ENCODE measurements around the gene C15orf40.

C15orf40 gene

DNA sequence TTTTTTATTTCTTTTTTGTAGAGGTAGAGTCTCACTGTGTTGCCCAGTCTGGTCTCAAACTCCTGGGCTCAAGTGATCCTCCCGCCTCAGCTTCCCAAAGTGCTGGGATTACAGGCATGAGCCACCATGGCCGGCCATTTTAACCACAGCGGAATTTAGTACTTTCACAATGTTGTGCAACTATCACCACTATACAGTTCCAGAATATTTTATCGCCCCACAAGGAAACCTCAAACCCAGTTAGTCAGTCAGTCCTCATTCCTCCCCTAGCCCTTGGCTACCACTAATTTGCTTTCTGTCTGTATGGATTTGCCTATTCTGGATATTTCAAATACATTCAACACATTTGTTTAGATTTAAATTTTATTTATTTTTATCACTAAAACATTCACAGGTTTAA is 43.4 kb downstream of the C15orf40 start:
- DNase-seq (ENCODE audit: low read depth): no peak
- no peak overlapping the region for H3K4me3 ChIP-seq (ENCODE audit: low read length)
- TF ChIP-seq, protein P1, sequence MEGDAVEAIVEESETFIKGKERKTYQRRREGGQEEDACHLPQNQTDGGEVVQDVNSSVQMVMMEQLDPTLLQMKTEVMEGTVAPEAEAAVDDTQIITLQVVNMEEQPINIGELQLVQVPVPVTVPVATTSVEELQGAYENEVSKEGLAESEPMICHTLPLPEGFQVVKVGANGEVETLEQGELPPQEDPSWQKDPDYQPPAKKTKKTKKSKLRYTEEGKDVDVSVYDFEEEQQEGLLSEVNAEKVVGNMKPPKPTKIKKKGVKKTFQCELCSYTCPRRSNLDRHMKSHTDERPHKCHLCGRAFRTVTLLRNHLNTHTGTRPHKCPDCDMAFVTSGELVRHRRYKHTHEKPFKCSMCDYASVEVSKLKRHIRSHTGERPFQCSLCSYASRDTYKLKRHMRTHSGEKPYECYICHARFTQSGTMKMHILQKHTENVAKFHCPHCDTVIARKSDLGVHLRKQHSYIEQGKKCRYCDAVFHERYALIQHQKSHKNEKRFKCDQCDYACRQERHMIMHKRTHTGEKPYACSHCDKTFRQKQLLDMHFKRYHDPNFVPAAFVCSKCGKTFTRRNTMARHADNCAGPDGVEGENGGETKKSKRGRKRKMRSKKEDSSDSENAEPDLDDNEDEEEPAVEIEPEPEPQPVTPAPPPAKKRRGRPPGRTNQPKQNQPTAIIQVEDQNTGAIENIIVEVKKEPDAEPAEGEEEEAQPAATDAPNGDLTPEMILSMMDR (conservative IDR thresholded peaks at IDR 0.05; ENCODE audit: low read depth, low read length): no peak

DNA sequence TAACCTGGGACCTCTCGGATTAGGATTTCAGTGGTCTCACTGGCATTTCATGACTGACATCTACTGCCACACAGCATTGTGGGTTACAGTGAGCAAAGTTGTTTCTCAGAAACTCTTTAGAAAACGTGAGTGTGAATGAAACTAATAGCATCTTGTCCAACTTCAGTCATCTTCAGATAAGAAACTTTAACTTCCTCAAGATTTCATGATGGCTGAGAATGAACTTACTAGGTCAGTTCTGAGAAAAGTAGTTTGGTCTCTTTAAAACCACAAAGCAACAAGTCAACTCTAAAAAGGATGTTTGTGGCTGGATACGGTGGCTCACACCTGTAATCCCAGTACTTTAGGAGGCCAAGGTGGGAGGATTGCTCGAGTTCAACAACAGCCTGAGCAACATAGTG is 44.8 kb downstream of the C15orf40 start:
- no peak for DNase-seq (ENCODE audit: low read depth)
- H3K4me3 ChIP-seq (ENCODE audit: low read length): no peak overlapping the region
- TF ChIP-seq, protein P1 (conservative IDR thresholded peaks at IDR 0.05; ENCODE audit: low read depth, low read length): no peak

DNA sequence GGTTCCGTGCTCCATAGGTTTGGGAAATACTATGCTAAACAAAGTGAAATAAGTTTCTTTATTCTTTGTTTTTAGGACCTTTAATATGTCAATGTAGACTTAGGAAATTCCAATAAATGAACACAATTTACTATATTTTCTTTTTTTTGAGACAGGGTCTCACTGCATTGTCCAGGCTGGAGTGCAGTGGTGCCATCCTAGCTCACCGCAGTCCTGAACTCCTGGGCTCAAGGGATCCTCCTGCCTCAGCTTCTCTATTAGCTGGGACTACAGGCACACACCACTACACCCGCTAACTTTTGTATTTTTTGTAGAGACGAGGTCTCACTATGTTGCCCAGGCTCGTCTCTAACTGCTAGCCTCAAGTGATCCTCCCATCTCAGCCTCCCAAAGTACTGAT is 46.5 kb downstream of the C15orf40 start:
- DNase-seq (ENCODE audit: low read depth): no peak
- TF ChIP-seq, protein P1 (conservative IDR thresholded peaks at IDR 0.05; ENCODE audit: low read depth, low read length): no peak

DNA sequence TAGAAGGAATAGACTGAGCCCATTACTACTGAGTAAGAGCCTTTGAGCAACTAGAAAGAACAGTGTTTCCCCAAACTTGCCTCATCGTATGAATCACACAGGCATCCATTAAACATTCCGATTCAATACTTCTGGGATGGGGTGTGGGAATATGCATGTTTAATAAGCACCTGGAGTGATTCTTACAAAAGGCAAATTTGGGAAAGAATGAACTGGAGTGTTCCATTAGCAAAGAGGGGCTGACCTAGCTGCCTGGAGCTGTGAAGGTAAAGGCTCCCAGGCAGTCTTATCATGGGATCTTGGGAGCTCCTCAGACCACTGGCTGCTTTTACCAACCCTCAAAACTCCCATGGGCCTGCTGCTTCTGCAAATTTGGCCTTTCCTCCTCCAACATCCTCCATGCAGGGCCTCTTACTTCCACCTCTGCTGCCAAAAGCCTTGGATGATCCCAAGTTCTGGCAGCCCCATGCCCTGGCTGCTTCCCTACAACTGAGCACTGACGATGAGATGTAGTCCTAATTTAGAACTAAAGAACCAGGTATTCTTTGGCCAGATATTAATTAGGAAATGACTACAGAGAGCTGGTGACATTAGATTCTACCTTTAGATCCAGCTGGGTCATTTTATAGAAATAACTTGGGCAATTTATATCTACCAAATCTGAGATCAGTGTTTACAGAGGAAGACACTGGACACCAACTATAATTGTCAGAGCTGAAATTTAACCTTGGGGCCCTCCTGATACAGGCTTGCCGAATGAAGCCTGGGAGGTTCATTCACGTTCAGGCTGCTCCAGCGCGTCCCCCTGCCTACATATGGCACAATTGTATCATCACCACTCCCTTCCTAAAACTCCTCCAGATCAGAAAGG is 47.7 kb downstream of the C15orf40 start:
- H3K4me3 ChIP-seq (ENCODE audit: low read length): no peak overlapping the region
- DNase-seq (ENCODE audit: low read depth): no peak
- TF ChIP-seq, protein P1 (conservative IDR thresholded peaks at IDR 0.05; ENCODE audit: low read depth, low read length): no peak

More for the DNA sequence above, 46.5 kb downstream of the C15orf40 start:
- H3K4me3 ChIP-seq (ENCODE audit: low read length): no peak overlapping the region

DNA sequence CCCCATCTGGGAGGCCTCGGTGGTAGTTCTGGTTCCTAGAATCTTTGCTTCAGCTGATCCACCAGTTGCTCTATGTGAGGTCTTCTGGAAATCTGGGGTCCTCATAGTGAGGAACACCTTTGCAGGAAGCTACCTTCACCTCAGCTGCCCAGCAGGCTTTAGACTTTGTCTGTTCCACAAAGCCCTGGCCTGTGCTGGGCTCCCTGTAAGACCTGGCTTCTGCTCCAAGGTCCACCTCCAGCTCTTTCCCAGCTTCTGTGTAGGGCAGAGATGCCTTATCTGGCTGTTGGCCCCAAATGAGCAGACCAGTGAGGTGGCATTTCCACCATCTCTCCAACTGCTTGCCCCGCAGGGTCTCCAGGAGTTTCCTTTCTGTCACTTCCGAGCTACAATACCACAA is 50.7 kb downstream of the C15orf40 start:
- TF ChIP-seq, protein P1 (conservative IDR thresholded peaks at IDR 0.05; ENCODE audit: low read depth, low read length): no peak
- no peak overlapping the region for H3K4me3 ChIP-seq (ENCODE audit: low read length)
- no peak for DNase-seq (ENCODE audit: low read depth)

DNA sequence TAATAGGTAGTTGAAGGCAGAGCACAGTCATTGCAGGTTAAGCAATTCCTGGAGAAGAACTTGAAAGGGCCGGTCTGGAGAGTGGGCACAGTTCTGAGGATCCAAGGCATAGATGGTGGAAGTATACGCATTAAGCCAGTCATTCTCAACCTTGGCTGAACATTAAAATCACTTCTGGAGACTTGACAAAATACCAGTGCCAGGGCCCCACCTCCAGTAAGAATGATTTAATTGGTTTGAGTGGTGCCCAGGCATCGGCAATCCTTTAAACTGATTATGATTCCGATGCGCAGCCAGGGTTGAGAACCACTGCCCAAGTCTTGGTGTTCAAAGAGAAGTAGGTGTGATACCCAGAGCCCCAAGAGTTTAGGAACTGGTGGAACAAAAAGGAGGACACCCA is 52.0 kb downstream of the C15orf40 start:
- H3K4me3 ChIP-seq (ENCODE audit: low read length): no peak overlapping the region
- TF ChIP-seq, protein P1 (conservative IDR thresholded peaks at IDR 0.05; ENCODE audit: low read depth, low read length): no peak
- DNase-seq (ENCODE audit: low read depth): no peak

DNA sequence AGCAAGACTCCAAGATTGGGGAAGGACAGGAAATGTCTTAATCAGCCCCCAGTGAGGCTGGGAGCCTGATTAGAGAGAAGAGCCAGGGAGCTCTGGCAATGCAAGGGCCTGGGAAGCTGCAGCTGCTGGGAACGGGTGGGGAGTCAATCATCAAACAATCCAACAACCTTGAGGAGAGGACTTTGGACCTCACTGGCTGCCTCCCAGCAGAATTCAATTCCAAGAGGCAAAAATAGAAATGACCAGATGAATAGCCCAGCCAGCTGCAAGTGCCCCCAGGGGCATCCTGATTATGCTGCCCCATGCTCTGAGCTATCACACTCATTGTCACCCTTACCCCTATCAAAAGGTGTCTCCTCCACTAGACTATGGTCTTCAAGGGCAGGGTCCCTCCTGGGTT is 52.8 kb downstream of the C15orf40 start:
- TF ChIP-seq, protein P1 (conservative IDR thresholded peaks at IDR 0.05; ENCODE audit: low read depth, low read length): no peak
- no peak for DNase-seq (ENCODE audit: low read depth)
- H3K4me3 ChIP-seq (ENCODE audit: low read length): no peak overlapping the region

Measured in retinal pigment epithelial cell (primary cell).